ENCODE measurements around the gene TENT5C.

Gene TENT5C

DNA sequence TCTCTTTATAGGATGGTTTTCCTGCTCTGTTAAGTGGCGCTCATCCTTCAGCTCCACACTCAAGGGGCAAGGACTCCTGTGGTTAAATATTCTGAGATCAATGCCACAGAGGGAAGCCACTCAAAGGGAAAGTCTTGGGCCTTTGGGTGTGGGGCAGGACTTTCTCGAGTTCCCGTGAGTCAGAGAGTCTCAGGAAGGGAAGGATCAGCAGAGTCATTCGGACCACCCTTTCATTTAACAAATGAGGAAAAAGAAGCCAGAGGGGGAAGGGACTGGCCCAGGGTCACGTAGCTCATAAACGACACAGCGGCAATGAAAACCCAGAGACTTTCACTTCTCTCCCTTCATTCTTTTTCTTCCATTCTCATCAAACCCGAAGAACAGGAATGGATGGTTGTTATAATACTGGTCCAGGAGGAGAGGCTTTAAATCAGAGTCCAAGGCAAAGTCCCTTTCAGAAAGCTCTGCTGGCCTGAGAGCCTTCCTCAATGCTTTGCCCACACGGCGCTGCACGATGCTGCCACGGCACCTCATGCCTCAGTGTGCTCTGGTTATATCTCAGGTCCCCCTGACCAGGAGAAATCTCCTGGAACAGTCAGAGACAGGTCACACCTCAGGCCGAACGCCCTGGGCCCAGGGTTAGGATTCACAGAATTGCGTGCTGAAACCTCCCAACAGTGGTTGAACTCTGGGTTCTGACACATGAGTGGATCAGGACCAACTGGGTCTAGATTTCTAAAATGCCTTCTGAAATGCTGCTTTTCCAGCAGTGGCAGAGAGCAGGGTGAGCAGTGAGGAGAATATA, 65.3 kb downstream of the TENT5C start (continued):
- TF ChIP-seq, protein P1, sequence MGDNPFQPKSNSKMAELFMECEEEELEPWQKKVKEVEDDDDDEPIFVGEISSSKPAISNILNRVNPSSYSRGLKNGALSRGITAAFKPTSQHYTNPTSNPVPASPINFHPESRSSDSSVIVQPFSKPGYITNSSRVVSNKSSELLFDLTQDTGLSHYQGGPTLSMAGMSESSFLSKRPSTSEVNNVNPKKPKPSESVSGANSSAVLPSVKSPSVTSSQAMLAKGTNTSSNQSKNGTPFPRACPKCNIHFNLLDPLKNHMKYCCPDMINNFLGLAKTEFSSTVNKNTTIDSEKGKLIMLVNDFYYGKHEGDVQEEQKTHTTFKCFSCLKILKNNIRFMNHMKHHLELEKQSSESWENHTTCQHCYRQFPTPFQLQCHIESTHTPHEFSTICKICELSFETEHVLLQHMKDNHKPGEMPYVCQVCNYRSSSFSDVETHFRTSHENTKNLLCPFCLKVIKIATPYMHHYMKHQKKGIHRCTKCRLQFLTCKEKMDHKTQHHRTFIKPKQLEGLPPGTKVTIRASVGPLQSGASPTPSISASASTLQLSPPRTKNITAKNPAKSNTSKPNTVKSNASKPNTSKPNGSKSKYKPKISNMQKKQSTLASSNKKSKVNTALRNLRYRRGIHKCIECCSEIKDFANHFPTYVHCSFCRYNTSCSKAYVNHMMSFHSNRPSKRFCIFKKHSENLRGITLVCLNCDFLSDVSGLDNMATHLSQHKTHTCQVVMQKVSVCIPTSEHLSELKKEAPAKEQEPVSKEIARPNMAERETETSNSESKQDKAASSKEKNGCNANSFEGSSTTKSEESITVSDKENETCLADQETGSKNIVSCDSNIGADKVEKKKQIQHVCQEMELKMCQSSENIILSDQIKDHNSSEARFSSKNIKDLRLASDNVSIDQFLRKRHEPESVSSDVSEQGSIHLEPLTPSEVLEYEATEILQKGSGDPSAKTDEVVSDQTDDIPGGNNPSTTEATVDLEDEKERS (tag by site-specific recombination; IDR thresholded peaks at IDR 0.05) = no peak
- TF ChIP-seq ZNF626 (tag by site-specific recombination; IDR thresholded peaks at IDR 0.05) (no peak), MZF1 (tag by site-specific recombination; IDR thresholded peaks at IDR 0.05; ENCODE audit: borderline replicate concordance) (no peak), ZNF23 (tag by site-specific recombination; IDR thresholded peaks at IDR 0.05; ENCODE audit: borderline replicate concordance) (no peak), ZNF324 (tag by site-specific recombination; IDR thresholded peaks at IDR 0.05) (no peak), SP3 (tag by site-specific recombination; IDR thresholded peaks at IDR 0.05) (no peak), ZBTB21 (tag by site-specific recombination; IDR thresholded peaks at IDR 0.05) (no peak), SP7 (tag by site-specific recombination; IDR thresholded peaks at IDR 0.05) (no peak), ZNF514 (tag by site-specific recombination; IDR thresholded peaks at IDR 0.05) (no peak), ZNF555 (tag by site-specific recombination; conservative IDR thresholded peaks at IDR 0.05) (no peak), ZNF175 (tag by site-specific recombination; IDR thresholded peaks at IDR 0.05) (no peak)

DNA sequence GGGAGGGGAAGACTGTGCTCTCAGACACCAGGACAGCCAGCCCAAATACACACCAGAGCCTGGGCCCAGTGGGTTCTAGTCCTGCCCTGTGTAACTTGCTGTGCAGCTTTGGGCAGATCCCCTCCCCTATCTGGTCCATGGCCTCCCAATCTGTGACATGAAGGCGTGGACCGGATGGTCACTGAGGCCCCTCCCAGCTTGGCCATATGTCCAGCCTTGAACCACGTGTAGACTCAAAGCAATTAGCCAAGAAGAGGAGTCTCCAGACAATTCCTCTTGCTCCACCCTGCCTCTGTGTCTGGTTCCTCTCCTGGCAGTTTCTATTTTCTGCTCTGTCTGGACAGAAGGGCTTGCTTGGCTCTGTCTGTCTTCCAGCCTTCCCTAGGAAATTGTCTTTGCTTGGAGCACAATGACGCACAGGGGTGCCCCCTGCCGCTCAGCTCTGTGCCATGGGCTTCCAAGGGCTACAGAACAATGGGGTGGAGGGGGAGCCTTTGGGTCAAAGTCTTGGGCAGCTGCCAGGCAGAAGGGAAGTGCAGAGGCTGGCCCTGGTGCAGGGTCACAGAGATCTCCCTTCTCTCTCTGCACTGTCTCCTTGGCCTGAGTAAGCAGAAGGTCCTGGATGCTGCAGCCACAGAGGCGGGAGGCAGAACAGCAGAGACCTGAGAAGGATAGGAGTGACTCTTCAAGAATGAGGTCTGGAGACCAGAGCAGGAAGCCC, 66.1 kb downstream of the TENT5C start:
- Histone ChIP-seq H3K27ac (ENCODE audit: extremely low read depth, low read depth, low read length) (no peak overlapping the region), H3K36me3 (ENCODE audit: control insufficient read depth in 2 of 2, insufficient read depth in 1 of 2, low read length in 2 of 2) (no peaks in the 10 kb centered on the region), H3K4me3 (ENCODE audit: low read depth, low read length) (no peak overlapping the region), H3K9me3 (ENCODE audit: control insufficient read depth, insufficient read depth, low read depth, low read length) (no peaks in the 10 kb centered on the region), H3K4me1 (ENCODE audit: control insufficient read depth, insufficient read depth, low read length) (no peaks in the 10 kb centered on the region)
- ChIA-PET CTCF (interaction anchor here (0.7 kb wide), 1 partner anchor 136 kb away, joined by 4 read pairs; no protein-coding TSS in a partner anchor), POLR2A (no interaction called here)
- TF ChIP-seq ZNF626 (tag by site-specific recombination; IDR thresholded peaks at IDR 0.05) (no peak), ZIC2 (tag by site-specific recombination; IDR thresholded peaks at IDR 0.05) (peak; percentile 55), ZFP69B (tag by site-specific recombination; IDR thresholded peaks at IDR 0.05) (no peak), ZNF518A (tag by site-specific recombination; conservative IDR thresholded peaks at IDR 0.05; ENCODE audit: low read depth) (no peak), ZEB2 (tag by site-specific recombination; IDR thresholded peaks at IDR 0.05) (no peak), ZXDB (tag by site-specific recombination; IDR thresholded peaks at IDR 0.05) (no peak)
- TF ChIP-seq, protein P2, sequence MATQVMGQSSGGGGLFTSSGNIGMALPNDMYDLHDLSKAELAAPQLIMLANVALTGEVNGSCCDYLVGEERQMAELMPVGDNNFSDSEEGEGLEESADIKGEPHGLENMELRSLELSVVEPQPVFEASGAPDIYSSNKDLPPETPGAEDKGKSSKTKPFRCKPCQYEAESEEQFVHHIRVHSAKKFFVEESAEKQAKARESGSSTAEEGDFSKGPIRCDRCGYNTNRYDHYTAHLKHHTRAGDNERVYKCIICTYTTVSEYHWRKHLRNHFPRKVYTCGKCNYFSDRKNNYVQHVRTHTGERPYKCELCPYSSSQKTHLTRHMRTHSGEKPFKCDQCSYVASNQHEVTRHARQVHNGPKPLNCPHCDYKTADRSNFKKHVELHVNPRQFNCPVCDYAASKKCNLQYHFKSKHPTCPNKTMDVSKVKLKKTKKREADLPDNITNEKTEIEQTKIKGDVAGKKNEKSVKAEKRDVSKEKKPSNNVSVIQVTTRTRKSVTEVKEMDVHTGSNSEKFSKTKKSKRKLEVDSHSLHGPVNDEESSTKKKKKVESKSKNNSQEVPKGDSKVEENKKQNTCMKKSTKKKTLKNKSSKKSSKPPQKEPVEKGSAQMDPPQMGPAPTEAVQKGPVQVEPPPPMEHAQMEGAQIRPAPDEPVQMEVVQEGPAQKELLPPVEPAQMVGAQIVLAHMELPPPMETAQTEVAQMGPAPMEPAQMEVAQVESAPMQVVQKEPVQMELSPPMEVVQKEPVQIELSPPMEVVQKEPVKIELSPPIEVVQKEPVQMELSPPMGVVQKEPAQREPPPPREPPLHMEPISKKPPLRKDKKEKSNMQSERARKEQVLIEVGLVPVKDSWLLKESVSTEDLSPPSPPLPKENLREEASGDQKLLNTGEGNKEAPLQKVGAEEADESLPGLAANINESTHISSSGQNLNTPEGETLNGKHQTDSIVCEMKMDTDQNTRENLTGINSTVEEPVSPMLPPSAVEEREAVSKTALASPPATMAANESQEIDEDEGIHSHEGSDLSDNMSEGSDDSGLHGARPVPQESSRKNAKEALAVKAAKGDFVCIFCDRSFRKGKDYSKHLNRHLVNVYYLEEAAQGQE (tag by site-specific recombination; IDR thresholded peaks at IDR 0.05) = no peak

All from HEK293 (cell line).